MM.1S (cell line): ENCODE data around the gene ARFRP1.

Source experiments
- DNase-seq: peaks from one replicate; pipeline ENCODE4 v3.0.0-alpha.2; 2015
- H2AFZ ChIP-seq: fragments of 300-600 bp; sonication (generic); 2 replicates; pipeline ENCODE4 v1.6.0; 2016; ENCODE audit warnings: antibody characterized with exemption, low read length
- H3F3A ChIP-seq: fragments of 300-600 bp; sonication (generic); 2 replicates; pipeline ENCODE4 v1.6.1; 2016; ENCODE audit warnings: mild to moderate bottlenecking, antibody characterized with exemption, low read length, moderate library complexity, mixed read lengths; ENCODE audit not compliant: insufficient read depth
- H3K27ac ChIP-seq: fragments of 300-600 bp; sonication (generic); 2 replicates; pipeline ENCODE4 v1.5.1; 2016; ENCODE audit warnings: mild to moderate bottlenecking, low read length
- H3K27me3 ChIP-seq: fragments of 300-600 bp; sonication (generic); replicated peaks from 2 replicates; pipeline ENCODE4 v1.6.0; 2016; ENCODE audit warnings: low read length; ENCODE audit not compliant: insufficient read depth
- H3K36me3 ChIP-seq: fragments of 300-600 bp; sonication (generic); replicated peaks from 2 replicates; pipeline ENCODE4 v1.6.1; 2016; ENCODE audit warnings: mild to moderate bottlenecking, low read length, mixed read lengths; ENCODE audit not compliant: insufficient read depth
- H3K4me1 ChIP-seq: fragments of 300-600 bp; sonication (generic); 2 replicates; pipeline ENCODE4 v1.6.1; 2016; ENCODE audit warnings: low read length, mixed read lengths
- H3K4me2 ChIP-seq: fragments of 300-600 bp; sonication (generic); 2 replicates; pipeline ENCODE4 v1.6.0; 2016; ENCODE audit warnings: low read depth, low read length
- H3K4me3 ChIP-seq: fragments of 300-600 bp; sonication (generic); 2 replicates; pipeline ENCODE4 v1.5.1; 2016; ENCODE audit warnings: low read length, mixed read lengths
- H3K79me2 ChIP-seq: fragments of 300-600 bp; sonication (generic); 2 replicates; pipeline ENCODE4 v1.6.1; 2016; ENCODE audit warnings: mixed run types, low read length, mixed read lengths
- H3K9ac ChIP-seq: fragments of 300-600 bp; sonication (generic); 2 replicates; pipeline ENCODE4 v1.6.1; 2016; ENCODE audit warnings: low read length, mixed read lengths
- H3K9me2 ChIP-seq: fragments of 300-600 bp; sonication (generic); replicated peaks from 2 replicates; pipeline ENCODE4 v1.6.1; 2016; ENCODE audit warnings: mild to moderate bottlenecking, low read length, mixed read lengths; ENCODE audit not compliant: insufficient read depth
- H3K9me3 ChIP-seq: fragments of 300-600 bp; sonication (generic); replicated peaks from 2 replicates; pipeline ENCODE4 v1.6.1; 2016; ENCODE audit warnings: mild to moderate bottlenecking, low read length, mixed read lengths; ENCODE audit not compliant: insufficient read depth
- H4K20me1 ChIP-seq: fragments of 300-600 bp; sonication (generic); 2 replicates; pipeline ENCODE4 v1.6.1; 2016; ENCODE audit warnings: mild to moderate bottlenecking, low read length, moderate library complexity, mixed read lengths; ENCODE audit not compliant: insufficient read depth
- CTCF ChIP-seq: fragments of 300-600 bp; sonication (generic); IDR thresholded peaks from 2 replicates; pipeline ENCODE4 v1.5.1; 2016; ENCODE audit warnings: antibody characterized with exemption, low read length, mixed read lengths
- EZH2 ChIP-seq: fragments of 300-600 bp; sonication (generic); optimal IDR thresholded peaks from 2 replicates; pipeline ENCODE3; 2017; ENCODE audit warnings: low read depth, mild to moderate bottlenecking, antibody characterized with exemption, low read length, mixed read lengths
- EZH2phosphoT487 ChIP-seq: fragments of 300-600 bp; sonication (generic); IDR thresholded peaks from 2 replicates; pipeline ENCODE4 v1.6.1; 2018; ENCODE audit warnings: antibody characterized with exemption, low read length

The ARFRP1 gene

GRCh38 chr20:63707558-63708300 lies at the start of gene ARFRP1, which contains the start of gene ZGPAT:
TSS of gene ARFRP1 (minus strand) at chr20:63707976. CDS start at chr20:63707091, 885 bp downstream.
TSS of gene ZGPAT (plus strand) at chr20:63708039. CDS start at chr20:63708581, 542 bp downstream.
- peak within 1 kb of the TSS; percentile 46; the same call in 1 of the 2 replicates for H3K27ac ChIP-seq
- 0 out of 2 replicates have a peak, but pooled peaks cover 9% of the 10 kb centered on the region for H3F3A ChIP-seq
- DNase-seq: peak; percentile 91
- H3K27me3 ChIP-seq: no peaks in the 10 kb centered on the region
- TF ChIP-seq CTCF (no peak), EZH2 (no peak), EZH2phosphoT487 (no peak)
- H3K4me2 ChIP-seq: peak within 1 kb of the TSS; percentile 88
- peak within 1 kb of the TSS; percentile 97 for H3K4me3 ChIP-seq
- H2AFZ ChIP-seq: peak within 1 kb of the TSS; percentile 69
- H4K20me1 ChIP-seq: peaks cover 4% of the 10 kb centered on the region; the same call in 1 of the 2 replicates
- H3K4me1 ChIP-seq: peaks cover 14% of the 10 kb centered on the region
- H3K9me3 ChIP-seq: no peaks in the 10 kb centered on the region
- H3K79me2 ChIP-seq: peaks cover 82% of the 10 kb centered on the region
- peaks cover 9% of the 10 kb centered on the region for H3K36me3 ChIP-seq
- no peaks in the 10 kb centered on the region for H3K9me2 ChIP-seq
- H3K9ac ChIP-seq: peak within 1 kb of the TSS; percentile 83

GRCh38 chr20:63756648-63756991 lies 48.8 kb upstream of the ARFRP1 start:
- no peak for TF ChIP-seq EZH2phosphoT487
- TF ChIP-seq EZH2: no peak
- no peak for TF ChIP-seq CTCF
- no peak for DNase-seq
- H3K27me3 ChIP-seq: peaks cover 88% of the 10 kb centered on the region
- H2AFZ ChIP-seq: no peak overlapping the region
- no peaks in the 10 kb centered on the region for H3K9me3 ChIP-seq
- no peaks in the 10 kb centered on the region for H4K20me1 ChIP-seq
- H3K79me2 ChIP-seq: no peaks in the 10 kb centered on the region
- H3K27ac ChIP-seq: no peak overlapping the region
- no peak overlapping the region for H3K9ac ChIP-seq
- no peaks in the 10 kb centered on the region for H3F3A ChIP-seq
- H3K4me1 ChIP-seq: no peaks in the 10 kb centered on the region
- H3K36me3 ChIP-seq: no peaks in the 10 kb centered on the region
- no peak overlapping the region for H3K4me2 ChIP-seq
- no peaks in the 10 kb centered on the region for H3K9me2 ChIP-seq
- H3K4me3 ChIP-seq: no peak overlapping the region

- H3K4me1 ChIP-seq: no peaks in the 10 kb centered on the region
- H2AFZ ChIP-seq: no peak overlapping the region
- H3K4me3 ChIP-seq: no peak overlapping the region
- H3K27ac ChIP-seq: no peak overlapping the region
- H3K9me2 ChIP-seq: no peaks in the 10 kb centered on the region
- no peak for DNase-seq
- H3K27me3 ChIP-seq: peaks cover 83% of the 10 kb centered on the region
- no peaks in the 10 kb centered on the region for H3K79me2 ChIP-seq
- H3K36me3 ChIP-seq: no peaks in the 10 kb centered on the region
- no peak overlapping the region for H3K4me2 ChIP-seq
- no peak overlapping the region for H3K9ac ChIP-seq
- TF ChIP-seq EZH2phosphoT487: no peak
- TF ChIP-seq EZH2: no peak
- no peaks in the 10 kb centered on the region for H4K20me1 ChIP-seq
- H3K9me3 ChIP-seq: no peaks in the 10 kb centered on the region
- H3F3A ChIP-seq: no peaks in the 10 kb centered on the region
Measured at GRCh38 chr20:63755933-63756647, 48.3 kb upstream of the ARFRP1 start.
